Measurements from ENCODE around the gene ATP5F1B.
A peak's percentile ranks its signal among the peaks of the same experiment; 100 is the strongest.
"Not testable (repeated sequence)": the region's sequence is repeated elsewhere in the genome, so short reads cannot be mapped to it uniquely, and the experiment has no call there.

Gene ATP5F1B

GRCh38 chr12:56645717-56646446 lies at the start of gene ATP5F1B:
Gene ATP5F1B, minus strand, starts transcription at chr12:56645984. Its CDS starts 21 bp downstream, at chr12:56645963.
- peak; percentile 96 for DNase-seq

- DNase-seq = no peak
Measured at GRCh38 chr12:56694161-56694560, 48.4 kb upstream of the ATP5F1B start.

GRCh38 chr12:56688846-56689109 lies 43.0 kb upstream of the ATP5F1B start:
- DNase-seq = no peak

GRCh38 chr12:56688129-56688845 lies 42.5 kb upstream of the ATP5F1B start, which contains the start of gene PTGES3:
Gene PTGES3, minus strand, starts transcription at chr12:56688284. Its CDS starts 285 bp downstream, at chr12:56687999.
- DNase-seq = peak; percentile 98

GRCh38 chr12:56687223-56688128 lies 41.7 kb upstream of the ATP5F1B start:
- DNase-seq = peak; percentile 69

GRCh38 chr12:56684745-56685359 lies 39.1 kb upstream of the ATP5F1B start:
- no peak for DNase-seq

- DNase-seq = no peak
Measured at GRCh38 chr12:56682323-56682722, 36.5 kb upstream of the ATP5F1B start.

- DNase-seq = no peak
Measured at GRCh38 chr12:56679883-56680575, 34.2 kb upstream of the ATP5F1B start.

- no peak for DNase-seq
Measured at GRCh38 chr12:56678852-56679251, 33.1 kb upstream of the ATP5F1B start.

- DNase-seq = no peak
Measured at GRCh38 chr12:56677680-56678079, 31.9 kb upstream of the ATP5F1B start.

GRCh38 chr12:56676851-56677580 lies 31.2 kb upstream of the ATP5F1B start:
- DNase-seq = no peak

- no peak for DNase-seq
Measured at GRCh38 chr12:56671608-56672007, 25.8 kb upstream of the ATP5F1B start.

- no peak for DNase-seq
Measured at GRCh38 chr12:56670836-56671235, 25.1 kb upstream of the ATP5F1B start.

GRCh38 chr12:56668197-56668457 lies 22.3 kb upstream of the ATP5F1B start:
- no peak for DNase-seq

- DNase-seq = no peak
Measured at GRCh38 chr12:56661979-56662638, 16.3 kb upstream of the ATP5F1B start.

GRCh38 chr12:56661560-56661959 lies 15.8 kb upstream of the ATP5F1B start:
- no peak for DNase-seq

- DNase-seq = no peak
Measured at GRCh38 chr12:56658921-56659320, 13.1 kb upstream of the ATP5F1B start.

GRCh38 chr12:56657416-56658379 lies 11.9 kb upstream of the ATP5F1B start:
- no peak for DNase-seq

- not testable (repeated sequence) for DNase-seq
Measured at GRCh38 chr12:56653781-56654180, 8.0 kb upstream of the ATP5F1B start.

- not testable (repeated sequence) for DNase-seq
Measured at GRCh38 chr12:56648023-56648422, 2.2 kb upstream of the ATP5F1B start.

Measured in CD4-positive, alpha-beta T cell treated with Interferon gamma for 1 hour (primary cell).